Mesenchymal stem cell (in vitro differentiated cells and primary cell): ENCODE measurements around the gene MSH5.

Source experiments
- DNase-seq: peaks from one replicate; pipeline ENCODE4 v3.0.0-alpha.2; 2013
- H2AFZ ChIP-seq: one replicate; pipeline ENCODE4 v1.6.1; 2013; ENCODE audit warnings: low read depth, mild to moderate bottlenecking, control low read depth, inconsistent platforms, low read length, moderate library complexity
- H2AK5ac ChIP-seq: 2 replicates; pipeline ENCODE4 v1.6.1; 2013; ENCODE audit warnings: low read length, moderate library complexity, mild to moderate bottlenecking, inconsistent platforms; ENCODE audit not compliant: severe bottlenecking
- H2BK120ac ChIP-seq: one replicate; pipeline ENCODE4 v1.6.1; 2013; ENCODE audit warnings: low read depth, mild to moderate bottlenecking, inconsistent platforms, low read length, moderate library complexity
- H2BK12ac ChIP-seq, 2 experiments: one replicate each; pipeline ENCODE4 v1.6.1; 2013; ENCODE audit warnings: inconsistent platforms in 2 of 2, low read length in 2 of 2, mild to moderate bottlenecking in 2 of 2, moderate library complexity in 2 of 2, control low read depth in 1 of 2
- H2BK15ac ChIP-seq: one replicate; pipeline ENCODE4 v1.6.1; 2013; ENCODE audit warnings: mild to moderate bottlenecking, low read depth, inconsistent platforms; ENCODE audit not compliant: poor library complexity, severe bottlenecking
- H2BK5ac ChIP-seq: 2 replicates; pipeline ENCODE4 v1.6.1; 2013; ENCODE audit warnings: low read depth, mild to moderate bottlenecking, low read length, control low read depth, inconsistent platforms; ENCODE audit not compliant: poor library complexity, severe bottlenecking
- H3K14ac ChIP-seq, 2 experiments: one replicate each; pipeline ENCODE4 v1.6.1; 2013; ENCODE audit warnings: inconsistent platforms in 2 of 2, low read length in 2 of 2, control low read depth in 1 of 2, mild to moderate bottlenecking in 1 of 2, moderate library complexity in 1 of 2
- H3K18ac ChIP-seq, 2 experiments: one replicate each; pipeline ENCODE4 v1.6.1; 2013; ENCODE audit warnings: inconsistent platforms in 2 of 2, low read length in 2 of 2, control low read depth in 1 of 2, low read depth in 1 of 2, mild to moderate bottlenecking in 1 of 2
- H3K23ac ChIP-seq, 2 experiments: one replicate each; pipeline ENCODE4 v1.6.1; 2013; ENCODE audit warnings: inconsistent platforms in 2 of 2, low read length in 2 of 2, mild to moderate bottlenecking in 2 of 2, moderate library complexity in 2 of 2, control low read depth in 1 of 2
- H3K27ac ChIP-seq: 2 replicates; pipeline ENCODE4 v1.5.1; 2013; ENCODE audit warnings: mild to moderate bottlenecking, moderate library complexity, low read length, control low read depth, inconsistent platforms; ENCODE audit not compliant: poor library complexity, severe bottlenecking
- H3K27me3 ChIP-seq, 2 experiments: 2 replicates each; pipeline versions ENCODE4 v1.6.1 to v1.7.0; 2013; ENCODE audit warnings: low read length in 2 of 2, mild to moderate bottlenecking in 2 of 2, moderate library complexity in 2 of 2, control low read depth in 1 of 2, inconsistent platforms in 1 of 2; ENCODE audit not compliant: control insufficient read depth in 1 of 2, insufficient read depth in 1 of 2
- H3K36me3 ChIP-seq, 2 experiments: 2 replicates each; pipeline versions ENCODE4 v1.6.1 to v1.7.0; 2013; ENCODE audit warnings: low read length in 2 of 2, control low read depth in 1 of 2, inconsistent platforms in 1 of 2, low read depth in 1 of 2, mild to moderate bottlenecking in 1 of 2; ENCODE audit not compliant: insufficient read depth in 2 of 2, control insufficient read depth in 1 of 2
- H3K4ac ChIP-seq, 2 experiments: one replicate each; pipeline ENCODE4 v1.6.1; 2013; ENCODE audit warnings: inconsistent platforms in 2 of 2, low read length in 2 of 2, mild to moderate bottlenecking in 2 of 2, moderate library complexity in 2 of 2, control low read depth in 1 of 2, low read depth in 1 of 2
- H3K4me1 ChIP-seq: 2 replicates; pipeline ENCODE4 v1.6.1; 2013; ENCODE audit warnings: low read depth, low read length, control low read depth; ENCODE audit not compliant: control insufficient read depth, insufficient read depth
- H3K4me2 ChIP-seq: 2 replicates; pipeline ENCODE4 v1.6.1; 2013; ENCODE audit warnings: low read length, mild to moderate bottlenecking, inconsistent platforms; ENCODE audit not compliant: poor library complexity, severe bottlenecking
- H3K4me3 ChIP-seq, 2 experiments: 2 replicates each; pipeline versions ENCODE4 v1.5.1 to v1.7.0; 2013; ENCODE audit warnings: low read length in 2 of 2, mild to moderate bottlenecking in 2 of 2, control low read depth in 1 of 2, low read depth in 1 of 2; ENCODE audit not compliant: insufficient read depth in 1 of 2
- H3K79me1 ChIP-seq: replicated peaks from 2 replicates; pipeline ENCODE4 v1.6.1; 2013; ENCODE audit warnings: mild to moderate bottlenecking, control low read depth, low read length, inconsistent platforms; ENCODE audit not compliant: poor library complexity, severe bottlenecking
- H3K9ac ChIP-seq: 2 replicates; pipeline ENCODE4 v1.7.0; 2013; ENCODE audit warnings: mild to moderate bottlenecking, low read length, moderate library complexity
- H3K9me3 ChIP-seq: 2 replicates; pipeline ENCODE4 v1.7.0; 2013; ENCODE audit warnings: mild to moderate bottlenecking, low read length; ENCODE audit not compliant: control insufficient read depth
- H4K8ac ChIP-seq: one replicate; pipeline ENCODE4 v1.6.1; 2013; ENCODE audit warnings: inconsistent platforms, mild to moderate bottlenecking, low read length, moderate library complexity
- H4K91ac ChIP-seq: one replicate; pipeline ENCODE4 v1.6.1; 2013; ENCODE audit warnings: mild to moderate bottlenecking, low read length, inconsistent platforms
- WGBS: methylation state at CpG from one replicate; pipeline ENCODE4 v1.1.7; 2013; ENCODE audit warnings: mixed read lengths; 5-methylcytosine and 5-hydroxymethylcytosine counted together

MSH5 gene

DNA sequence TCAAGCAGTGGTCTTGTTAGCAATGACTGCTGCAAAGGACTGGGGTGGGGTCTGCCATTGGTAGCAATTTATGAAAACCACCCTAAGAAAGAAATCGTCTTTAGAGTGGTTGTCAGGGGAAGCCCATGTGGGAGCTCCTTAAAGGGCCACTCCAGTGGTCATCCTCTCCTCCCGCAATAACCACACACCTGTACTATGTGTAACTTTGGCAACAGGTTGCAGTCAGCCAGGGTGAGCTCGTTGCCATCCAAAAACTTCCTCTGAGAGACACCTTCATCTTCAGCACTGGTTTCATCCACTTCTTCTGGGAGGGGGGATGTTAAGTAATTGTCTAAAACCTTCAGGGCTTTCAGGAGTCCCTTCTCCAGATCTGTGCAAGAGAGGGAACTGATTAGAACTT is 7.8 kb upstream of the MSH5 start:
- peak overlapping the region; percentile 12 for H3K9ac ChIP-seq
- H4K91ac ChIP-seq = no peak overlapping the region
- no peak overlapping the region for H2BK5ac ChIP-seq
- 98% methylated on average over 3 of the region's 3 CpGs for WGBS
- peaks cover 21% of the 10 kb centered on the region for H3K79me1 ChIP-seq
- no peak overlapping the region for H4K8ac ChIP-seq
- no peak overlapping the region for H2AK5ac ChIP-seq
- no peak overlapping the region for H3K18ac ChIP-seq
- H2AFZ ChIP-seq = no peak overlapping the region
- H3K9me3 ChIP-seq = no peaks in the 10 kb centered on the region
- H3K14ac ChIP-seq = no peak overlapping the region
- no peak for DNase-seq
- H3K36me3 ChIP-seq = peaks cover 48 to 52% of the 10 kb centered on the region in 2 experiments
- H3K4me2 ChIP-seq = no peak overlapping the region
- H3K4me3 ChIP-seq = peak overlapping the region in 1 of 2 experiments; percentile 14
- no peak overlapping the region for H2BK12ac ChIP-seq
- H3K4ac ChIP-seq = no peak overlapping the region
- no peak overlapping the region for H3K27ac ChIP-seq
- no peak overlapping the region for H2BK120ac ChIP-seq
- peaks cover 25% of the 10 kb centered on the region for H3K4me1 ChIP-seq
- no peak overlapping the region for H2BK15ac ChIP-seq
- H3K27me3 ChIP-seq = no peaks in the 10 kb centered on the region
- H3K23ac ChIP-seq = peak overlapping the region in 1 of 2 experiments; percentile 54

DNA sequence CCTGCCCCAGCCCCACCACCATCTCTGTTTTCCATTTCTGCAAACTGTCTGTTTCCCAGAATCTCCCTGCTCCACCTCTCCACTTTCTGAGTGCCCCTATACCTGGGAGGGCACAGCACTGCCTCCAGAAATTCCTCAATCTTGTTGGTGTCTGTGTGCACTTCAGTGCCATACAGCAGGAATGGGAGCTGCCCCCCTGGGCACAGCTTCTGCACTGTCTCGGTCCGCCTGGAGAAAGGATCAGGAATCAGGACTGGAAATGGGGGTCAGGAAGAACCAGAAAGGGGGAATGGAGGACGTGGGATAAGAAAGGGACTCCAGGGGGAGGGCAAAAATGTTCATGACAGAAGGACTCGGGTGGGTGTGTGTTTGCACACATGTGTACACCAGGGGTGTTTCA is 6.1 kb upstream of the MSH5 start:
- peak overlapping the region; percentile 72 for H3K4me2 ChIP-seq
- H4K91ac ChIP-seq = no peak overlapping the region
- H2BK12ac ChIP-seq = peak overlapping the region in 1 of 2 experiments; percentile 6

DNA sequence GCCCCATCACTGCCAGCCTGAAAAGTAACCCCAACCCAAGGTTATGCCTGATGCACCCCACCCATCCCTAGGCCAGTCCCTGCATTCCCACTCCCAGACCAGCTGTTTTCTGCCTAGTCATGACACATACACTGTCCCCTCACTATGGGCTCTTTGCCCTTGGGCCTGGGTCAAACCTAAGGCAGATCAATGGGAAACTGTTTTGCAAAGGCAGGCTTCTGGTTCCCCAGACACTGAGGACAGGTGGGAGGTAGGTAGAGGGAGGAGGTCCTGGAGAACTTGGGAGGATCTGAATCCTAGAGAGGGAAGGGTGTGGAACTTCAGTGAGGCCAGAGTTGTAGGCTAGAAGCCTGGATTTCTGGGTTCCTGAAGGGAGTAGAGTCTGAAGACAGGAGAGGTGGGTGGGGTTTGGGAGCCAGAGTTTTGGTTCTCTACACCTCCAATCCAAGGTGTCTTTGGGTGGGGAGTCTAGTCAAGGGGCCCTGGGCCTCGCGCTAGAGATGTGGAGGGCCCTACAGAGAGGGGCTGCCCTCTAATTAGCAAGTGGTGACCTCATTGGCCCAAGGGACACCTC is 5.5 kb upstream of the MSH5 start:
- H2BK5ac ChIP-seq = peak overlapping the region; percentile 3
- no peak overlapping the region for H4K8ac ChIP-seq
- no peak overlapping the region for H4K91ac ChIP-seq
- peak overlapping the region; percentile 67 to 100 for H3K4me3 ChIP-seq
- DNase-seq = no peak
- no peak overlapping the region for H3K14ac ChIP-seq
- peak overlapping the region; percentile 100 for H3K9ac ChIP-seq
- peaks cover 2% of the 10 kb centered on the region for H3K79me1 ChIP-seq
- WGBS = 0% methylated on average over 2 of the region's 2 CpGs
- peaks cover 34% of the 10 kb centered on the region for H3K4me1 ChIP-seq
- no peak overlapping the region for H2BK120ac ChIP-seq
- H3K36me3 ChIP-seq = peaks cover 31 to 41% of the 10 kb centered on the region in 2 experiments
- H3K27me3 ChIP-seq = no peaks in the 10 kb centered on the region
- no peak overlapping the region for H2BK12ac ChIP-seq
- no peak overlapping the region for H2AFZ ChIP-seq
- peak overlapping the region; percentile 58 to 85 for H3K18ac ChIP-seq
- H3K4ac ChIP-seq = peak overlapping the region; percentile 13 to 46
- H3K23ac ChIP-seq = peak overlapping the region in 1 of 2 experiments; percentile 9
- H2BK15ac ChIP-seq = no peak overlapping the region
- H2AK5ac ChIP-seq = peak overlapping the region; percentile 51
- H3K9me3 ChIP-seq = no peaks in the 10 kb centered on the region
- peak overlapping the region; percentile 72 for H3K4me2 ChIP-seq
- H3K27ac ChIP-seq = peak overlapping the region; percentile 97

More for the DNA sequence above, 6.1 kb upstream of the MSH5 start:
- H3K36me3 ChIP-seq = peaks cover 32 to 41% of the 10 kb centered on the region in 2 experiments
- H3K23ac ChIP-seq = no peak overlapping the region
- H2BK120ac ChIP-seq = no peak overlapping the region
- WGBS = 75% methylated on average over 4 of the region's 4 CpGs
- H2BK5ac ChIP-seq = peak overlapping the region; percentile 3
- peaks cover 5% of the 10 kb centered on the region for H3K79me1 ChIP-seq
- H4K8ac ChIP-seq = no peak overlapping the region
- no peaks in the 10 kb centered on the region for H3K9me3 ChIP-seq
- no peak overlapping the region for H2BK15ac ChIP-seq
- no peaks in the 10 kb centered on the region for H3K27me3 ChIP-seq
- H3K27ac ChIP-seq = peak overlapping the region; percentile 97
- DNase-seq = no peak
- no peak overlapping the region for H2AFZ ChIP-seq
- no peak overlapping the region for H3K14ac ChIP-seq
- peak overlapping the region; percentile 51 for H2AK5ac ChIP-seq
- peak overlapping the region in 1 of 2 experiments; percentile 4 for H3K18ac ChIP-seq
- peak overlapping the region in 1 of 2 experiments; percentile 100 for H3K4me3 ChIP-seq
- H3K4me1 ChIP-seq = peaks cover 31% of the 10 kb centered on the region
- H3K4ac ChIP-seq = peak overlapping the region in 1 of 2 experiments; percentile 21
- peak overlapping the region; percentile 100 for H3K9ac ChIP-seq

GRCh38 chr6:31734821-31735406 is 4.9 kb upstream of the MSH5 start:
- peaks cover 2% of the 10 kb centered on the region for H3K79me1 ChIP-seq
- peaks cover 31 to 41% of the 10 kb centered on the region in 2 experiments for H3K36me3 ChIP-seq
- no peak overlapping the region for H3K23ac ChIP-seq
- no peaks in the 10 kb centered on the region for H3K9me3 ChIP-seq
- peak overlapping the region; percentile 67 for H2BK120ac ChIP-seq
- peak overlapping the region in 1 of 2 experiments; percentile 57 for H2BK12ac ChIP-seq
- 0% methylated on average over 14 of the region's 18 CpGs for WGBS
- peak overlapping the region; percentile 84 for H4K91ac ChIP-seq
- peak overlapping the region; percentile 100 for H3K9ac ChIP-seq
- H3K4me3 ChIP-seq = peak overlapping the region; percentile 67 to 100
- H3K27ac ChIP-seq = peak overlapping the region; percentile 97
- no peak overlapping the region for H3K14ac ChIP-seq
- H2AFZ ChIP-seq = no peak overlapping the region
- no peaks in the 10 kb centered on the region for H3K27me3 ChIP-seq
- peak overlapping the region; percentile 37 to 85 for H3K18ac ChIP-seq
- H3K4ac ChIP-seq = peak overlapping the region; percentile 39 to 57
- H2BK15ac ChIP-seq = no peak overlapping the region
- peak overlapping the region; percentile 72 for H3K4me2 ChIP-seq
- peaks cover 36% of the 10 kb centered on the region for H3K4me1 ChIP-seq
- H2BK5ac ChIP-seq = peak overlapping the region; percentile 58
- no peak overlapping the region for H2AK5ac ChIP-seq
- H4K8ac ChIP-seq = peak overlapping the region; percentile 80
- peak; percentile 81 for DNase-seq
